Naive thymus-derived CD8-positive, alpha-beta T cell (primary cell): ENCODE results near the gene CHAF1B. TPM values are rescaled to one million over a fixed set of nuclear protein-coding genes. Genes with fewer than 3 reads are reported as not detected.
"Not testable (repeated sequence)": the region's sequence is repeated elsewhere in the genome, so short reads cannot be mapped to it uniquely, and the experiment has no call there.

Experiments used
- ATAC-seq, 2 donors: fragments of 150-1000 bp; cut with Tn5 transposase in 1 of 2; sonication (Bioruptor Pico), chemical (Tn5 transposase) in 1 of 2; 1 replicate in 1 of 2; 2 replicates in 1 of 2; pipeline ENCODE4 v1.10.0; 2021; ENCODE audit warnings: mild to moderate bottlenecking in 2 of 2, moderate library complexity in 2 of 2
- POLR2A ChIA-PET: fragments of 350-600 bp; sonication (Branson Sonifier 250); formaldehyde crosslinking; loops from one replicate; lab custom pipeline; 2021; ENCODE audit warnings: antibody characterized with exemption; lab: Charles Lee
- DNase-seq, 10 donors: peaks; one replicate each; pipeline versions ENCODE4 v3.0.0 to v3.0.0-alpha.2; 2020 to 2022
- H3K27ac Mint-ChIP-seq, 10 donors: one replicate each; pipeline ENCODE4 v1.8.0; 2020 to 2022; ENCODE audit warnings: mild to moderate bottlenecking in 10 of 10, mixed read lengths in 10 of 10, moderate library complexity in 4 of 10, inconsistent platforms in 1 of 10
- H3K27me3 Mint-ChIP-seq, 5 donors: one replicate each; pipeline ENCODE4 v1.8.0; 2021 to 2022; ENCODE audit warnings: mixed read lengths in 5 of 5
- H3K36me3 Mint-ChIP-seq, 3 donors: one replicate each; pipeline ENCODE4 v1.8.0; 2020 to 2022; ENCODE audit warnings: mixed read lengths in 3 of 3, mild to moderate bottlenecking in 2 of 3, inconsistent platforms in 1 of 3
- H3K4me1 Mint-ChIP-seq, 4 donors: one replicate each; pipeline ENCODE4 v1.8.0; 2021 to 2022; ENCODE audit warnings: mixed read lengths in 4 of 4
- H3K4me3 Mint-ChIP-seq, 10 donors: one replicate each; pipeline ENCODE4 v1.8.0; 2020 to 2022; ENCODE audit warnings: mild to moderate bottlenecking in 10 of 10, mixed read lengths in 10 of 10, moderate library complexity in 6 of 10, inconsistent platforms in 1 of 10
- H3K9me3 Mint-ChIP-seq, 9 donors: one replicate each; pipeline ENCODE4 v1.8.0; 2020 to 2022; ENCODE audit warnings: mixed read lengths in 9 of 9, mild to moderate bottlenecking in 3 of 9, inconsistent platforms in 1 of 9, moderate library complexity in 1 of 9
- polyA plus RNA-seq, 3 donors: library from polyadenylated mRNA; unstranded; fragments of 300-500 nt; fragmentation: Illumina TruSeq; gene quantifications; one replicate each; pipeline ENCODE4 v1.2.3, GENCODE V29; 2021
- total RNA-seq, 8 experiments: library from RNA in 2 of 8; stranded (reverse) in 2 of 8; gene quantifications; one replicate each; pipeline ENCODE4 v1.2.3 and lab custom pipeline; 2021 to 2026

CHAF1B gene
- 1 to 10 TPM; 1.8 to 2.6 TPM for total RNA-seq
- polyA plus RNA-seq, result 1 to 10 TPM in 1 of 3 donors, under 1 TPM in 2; 0.65 to 1.1 (median 0.74) TPM
- total RNA-seq (lab: John Stamatoyannopoulos, UW), result 3.4 to 13.7 (median 6.4) reads per million in 6 experiments

DNA sequence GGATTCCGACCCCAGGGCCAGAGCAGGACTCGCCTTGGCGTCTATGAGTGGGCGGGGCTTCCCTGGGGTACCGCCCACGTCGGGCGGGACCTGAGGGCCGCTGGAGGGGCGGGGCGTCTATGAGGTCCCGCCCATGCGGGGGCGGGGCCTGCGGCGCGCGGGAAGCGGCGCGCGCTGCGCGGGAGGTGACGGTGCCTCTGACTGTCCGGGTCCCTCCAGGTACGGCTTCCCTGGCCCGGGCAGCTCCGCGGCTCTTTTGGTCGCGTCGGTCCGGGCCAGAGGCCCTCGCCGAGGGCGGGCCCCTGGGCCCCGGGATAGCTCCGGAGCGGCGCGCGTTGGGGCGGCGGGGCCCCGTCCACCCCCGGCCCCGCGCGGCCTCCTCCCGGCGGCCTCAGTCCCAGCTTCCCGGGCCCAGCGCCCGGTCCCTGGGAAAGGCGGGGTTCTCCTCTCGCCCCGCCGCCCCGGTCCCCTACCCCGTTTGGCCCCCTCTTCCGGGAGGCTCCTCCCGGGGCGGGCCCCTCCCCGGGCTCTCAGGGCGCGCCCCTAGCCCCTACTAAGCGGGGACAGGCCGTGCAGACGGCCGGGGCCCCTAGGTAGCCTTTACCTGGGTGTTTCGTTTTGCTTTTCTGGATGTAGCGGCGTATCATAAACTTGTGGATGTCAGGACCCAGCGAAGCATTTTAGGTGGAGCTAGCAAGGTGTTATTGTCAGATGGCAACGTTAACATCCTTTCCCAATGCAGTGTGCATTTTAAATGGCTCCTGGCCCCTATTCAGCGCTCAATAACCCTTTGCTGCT is at the start of gene CHAF1B:
Gene CHAF1B (plus strand): TSS at position 160 of the 798 bp plus-strand sequence. CDS start 745 bp downstream, outside the sequence.
- POLR2A ChIA-PET, result interaction anchor here (1.2 kb wide), 1 partner anchor 65 kb away, joined by 3 read pairs; the partner anchor contains the start of gene MORC3
- DNase-seq (peak; percentile 63 to 85 (median 81)), ATAC-seq (peak; percentile 96)

DNA sequence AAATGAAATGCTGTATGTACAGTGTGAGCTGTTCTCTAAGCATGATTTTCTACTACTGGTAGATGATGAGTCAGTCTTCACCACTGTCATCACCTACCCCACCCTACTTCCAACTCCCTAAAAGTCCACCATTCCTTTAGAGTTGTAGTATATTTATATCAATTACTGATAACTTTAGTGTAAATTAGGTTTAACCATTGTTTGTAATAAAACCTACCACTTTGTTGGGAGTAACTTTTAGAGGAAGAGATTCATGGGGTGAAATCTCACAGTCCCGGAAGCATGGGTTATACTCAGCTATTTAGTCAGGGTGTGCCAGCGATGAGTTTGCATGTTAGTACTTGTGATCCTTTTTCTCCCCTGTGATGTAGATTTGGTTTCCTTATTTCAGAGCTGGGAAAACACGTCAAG is 48.1 kb upstream of the CHAF1B start:
- ATAC-seq (no peak), DNase-seq (no peak)
- Mint-ChIP-seq H3K9me3 (no peaks in the 10 kb centered on the region), H3K27me3 (no peaks in the 10 kb centered on the region), H3K27ac (peak overlapping the region in 2 of 10 donors; percentile 21 to 35), H3K36me3 (peaks cover 10 to 90% (median 12%) of the 10 kb centered on the region in 3 donors), H3K4me3 (no peak overlapping the region), H3K4me1 (peaks cover 4 to 31% (median 29%) of the 10 kb centered on the region in 4 donors)
- POLR2A ChIA-PET, result no interaction called here

More for the DNA sequence above, at the start of gene CHAF1B:
- Mint-ChIP-seq H3K9me3 (no peaks in the 10 kb centered on the region), H3K27ac (peak within 1 kb of the TSS in 6 of 10 donors; percentile 26 to 81 (median 73)), H3K4me1 (peaks cover 0 to 10% (median 6%) of the 10 kb centered on the region in 4 donors), H3K4me3 (peak within 1 kb of the TSS; percentile 73 to 87 (median 85)), H3K27me3 (no peaks in the 10 kb centered on the region), H3K36me3 (no peaks in the 10 kb centered on the region)

DNA sequence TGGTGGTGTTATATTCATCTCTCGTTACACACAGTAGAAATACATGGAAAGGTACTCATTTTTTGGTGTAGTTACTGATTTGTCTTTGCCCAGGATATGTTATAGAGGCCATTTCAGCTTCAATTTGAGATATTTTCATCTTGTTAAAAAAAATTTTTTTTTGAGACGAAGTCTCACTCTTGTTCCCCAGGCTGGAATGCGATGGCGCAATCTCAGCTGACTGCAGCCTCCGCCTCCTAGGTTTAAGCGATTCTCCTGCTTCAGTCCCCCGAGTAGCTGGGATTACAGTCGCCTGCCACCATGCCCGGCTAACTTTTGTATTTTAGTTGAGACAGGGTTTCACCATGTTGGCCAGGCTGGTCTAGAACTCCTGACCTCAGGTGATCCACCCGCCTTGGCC is 46.2 kb upstream of the CHAF1B start:
- Mint-ChIP-seq H3K27ac (peak overlapping the region in 3 of 10 donors; percentile 20 to 75 (median 21)), H3K4me3 (no peak overlapping the region), H3K36me3 (peaks cover 10 to 94% (median 13%) of the 10 kb centered on the region in 3 donors), H3K27me3 (no peaks in the 10 kb centered on the region), H3K4me1 (peaks cover 4 to 21% (median 17%) of the 10 kb centered on the region in 4 donors), H3K9me3 (no peaks in the 10 kb centered on the region)
- ATAC-seq (no peak), DNase-seq (no peak)
- POLR2A ChIA-PET, result no interaction called here

DNA sequence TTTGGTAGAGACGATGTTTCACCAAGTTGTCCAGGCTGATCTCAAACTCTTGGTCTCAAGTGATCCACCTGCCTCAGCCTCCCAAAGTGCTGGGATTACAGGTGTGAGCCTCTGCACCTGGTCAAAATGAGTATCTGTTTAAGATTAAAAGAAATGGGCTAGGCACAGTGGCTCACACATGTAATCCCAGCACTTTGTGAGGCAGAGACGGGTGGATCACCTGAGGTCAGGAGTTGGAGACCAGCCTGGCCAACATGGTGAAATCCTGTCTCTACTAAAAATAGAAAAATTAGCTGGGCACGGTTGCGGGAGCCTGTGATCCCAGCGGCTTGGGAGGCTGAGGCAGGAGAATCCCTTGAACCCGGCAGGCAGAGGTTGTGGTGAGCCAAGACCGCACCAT is 42.6 kb upstream of the CHAF1B start:
- not testable (repeated sequence) for H3K9me3 Mint-ChIP-seq, ATAC-seq, H3K4me3 Mint-ChIP-seq, DNase-seq, H3K27me3 Mint-ChIP-seq, H3K4me1 Mint-ChIP-seq, H3K27ac Mint-ChIP-seq
- peaks cover 6 to 96% (median 15%) of the 10 kb centered on the region in 3 donors for H3K36me3 Mint-ChIP-seq
- POLR2A ChIA-PET, result interaction anchor here (0.7 kb wide), 2 partner anchors 10 to 70 kb away, joined by 3 to 4 read pairs; no protein-coding TSS in a partner anchor

DNA sequence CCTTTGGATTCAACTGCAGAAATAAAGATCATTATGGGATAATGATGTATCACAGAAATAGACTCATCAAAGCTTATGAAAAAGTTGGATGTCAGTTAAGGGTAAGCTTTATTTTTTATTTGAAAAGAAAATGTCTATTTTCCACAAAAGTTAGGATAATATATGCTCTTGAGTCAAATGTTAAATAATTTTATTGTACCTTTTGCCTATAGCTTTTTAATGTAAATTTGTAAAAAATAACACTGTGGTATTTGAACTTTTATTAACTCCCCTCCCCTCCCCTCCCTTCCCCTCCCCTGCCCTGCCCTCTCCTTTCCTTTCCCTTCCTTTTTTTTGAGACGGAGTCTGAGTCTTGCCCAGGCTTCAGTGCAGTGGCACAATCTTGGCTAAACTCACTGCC is 40.3 kb upstream of the CHAF1B start:
- H3K9me3 Mint-ChIP-seq, result no peaks in the 10 kb centered on the region
- peaks cover 0 to 92% (median 15%) of the 10 kb centered on the region in 3 donors for H3K36me3 Mint-ChIP-seq
- POLR2A ChIA-PET, result interaction anchor here (1.3 kb wide), 1 partner anchor 25 kb away, joined by 5 read pairs; the partner anchor contains the start of gene MORC3
- ATAC-seq (no peak), DNase-seq (no peak)
- no peaks in the 10 kb centered on the region for H3K27me3 Mint-ChIP-seq
- H3K4me1 Mint-ChIP-seq, result peaks cover 3 to 6% (median 3%) of the 10 kb centered on the region in 4 donors
- no peak overlapping the region for H3K27ac Mint-ChIP-seq
- H3K4me3 Mint-ChIP-seq, result no peak overlapping the region

DNA sequence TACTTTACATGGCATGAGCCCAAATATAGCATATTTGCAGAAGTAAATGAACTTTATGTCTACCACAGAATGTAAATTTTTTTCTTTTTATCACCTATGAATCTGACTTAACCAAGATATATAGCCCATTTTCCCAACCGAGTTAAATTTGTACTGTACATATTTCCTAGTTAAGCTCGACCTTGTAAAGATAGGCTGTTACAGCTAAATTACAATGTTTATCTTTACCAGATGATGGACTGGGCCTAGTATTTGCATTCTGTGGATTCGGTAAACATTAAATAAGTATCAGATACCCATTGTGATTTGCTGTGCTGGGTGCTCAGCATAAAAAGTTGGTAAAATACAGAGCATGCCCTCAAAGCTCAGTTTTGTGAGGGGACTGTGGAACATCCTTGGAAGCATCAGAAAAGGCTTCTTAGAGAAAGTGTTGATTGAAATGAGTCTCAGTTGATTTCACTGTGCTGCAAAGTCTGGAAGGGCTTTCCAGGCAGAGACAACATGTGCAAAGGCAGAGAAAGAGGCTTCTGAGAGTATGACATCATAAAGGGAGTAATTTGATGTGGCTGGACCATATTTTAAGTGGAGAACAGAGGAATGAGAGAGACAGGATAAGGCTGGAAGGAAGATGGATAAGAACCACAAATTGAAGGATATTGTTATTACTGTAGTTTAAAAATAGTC is 37.8 kb upstream of the CHAF1B start:
- DNase-seq (no peak), ATAC-seq (no peak)
- Mint-ChIP-seq H3K27me3 (no peaks in the 10 kb centered on the region), H3K9me3 (no peaks in the 10 kb centered on the region), H3K4me1 (peaks cover 3 to 12% (median 6%) of the 10 kb centered on the region in 4 donors), H3K27ac (peak overlapping the region in 6 of 10 donors; percentile 2 to 64 (median 50)), H3K36me3 (peaks cover 0 to 90% (median 21%) of the 10 kb centered on the region in 3 donors), H3K4me3 (no peak overlapping the region)
- POLR2A ChIA-PET, result interaction anchor here (1.2 kb wide), 1 partner anchor 25 kb away, joined by 4 read pairs; no protein-coding TSS in a partner anchor

DNA sequence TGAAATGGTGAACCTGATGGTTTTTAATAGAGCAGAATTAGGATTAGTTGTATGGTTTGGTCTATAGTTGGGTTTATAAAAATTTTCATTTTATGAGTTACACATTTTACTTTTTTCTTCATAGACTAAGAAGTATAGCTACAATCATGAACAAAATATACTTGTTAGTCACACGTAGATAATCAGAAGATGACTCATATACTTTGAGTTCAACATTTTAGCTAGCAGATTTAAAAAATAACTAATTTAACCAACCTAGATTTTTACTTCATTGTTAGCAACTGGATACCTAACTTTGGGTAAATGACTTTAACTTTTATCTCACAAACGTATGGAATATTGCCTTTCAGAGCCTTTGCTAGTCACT is 37.2 kb upstream of the CHAF1B start:
- Mint-ChIP-seq H3K9me3 (no peaks in the 10 kb centered on the region), H3K27me3 (no peaks in the 10 kb centered on the region), H3K4me1 (peaks cover 3 to 12% (median 6%) of the 10 kb centered on the region in 4 donors), H3K4me3 (no peak overlapping the region), H3K27ac (peak overlapping the region in 4 of 10 donors; percentile 2 to 64 (median 33)), H3K36me3 (peaks cover 0 to 90% (median 21%) of the 10 kb centered on the region in 3 donors)
- POLR2A ChIA-PET, result no interaction called here
- ATAC-seq (no peak), DNase-seq (no peak)

DNA sequence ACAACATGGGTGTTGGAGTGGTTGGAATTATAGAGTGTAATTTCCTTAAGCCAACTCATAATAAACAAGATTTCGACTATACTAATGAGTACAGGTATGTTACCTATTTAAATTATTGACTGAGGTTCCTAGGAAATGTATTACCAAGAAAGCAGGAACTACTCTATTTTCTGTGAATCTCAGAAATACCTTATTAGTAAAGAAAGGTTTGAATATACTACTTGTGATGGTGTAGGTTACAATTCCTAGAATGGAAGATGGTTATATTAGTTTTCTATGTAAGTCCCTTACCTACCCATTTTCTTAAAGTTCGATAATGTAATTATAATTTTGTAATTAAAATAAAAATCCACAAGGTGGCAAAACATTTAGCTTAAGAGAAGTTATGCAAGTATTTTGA is 35.9 kb upstream of the CHAF1B start:
- POLR2A ChIA-PET, result no interaction called here
- DNase-seq (no peak), ATAC-seq (no peak)
- Mint-ChIP-seq H3K27me3 (no peaks in the 10 kb centered on the region), H3K36me3 (peaks cover 0 to 84% (median 19%) of the 10 kb centered on the region in 3 donors), H3K4me1 (peaks cover 3 to 12% (median 6%) of the 10 kb centered on the region in 4 donors), H3K4me3 (no peak overlapping the region), H3K9me3 (no peaks in the 10 kb centered on the region), H3K27ac (no peak overlapping the region)

DNA sequence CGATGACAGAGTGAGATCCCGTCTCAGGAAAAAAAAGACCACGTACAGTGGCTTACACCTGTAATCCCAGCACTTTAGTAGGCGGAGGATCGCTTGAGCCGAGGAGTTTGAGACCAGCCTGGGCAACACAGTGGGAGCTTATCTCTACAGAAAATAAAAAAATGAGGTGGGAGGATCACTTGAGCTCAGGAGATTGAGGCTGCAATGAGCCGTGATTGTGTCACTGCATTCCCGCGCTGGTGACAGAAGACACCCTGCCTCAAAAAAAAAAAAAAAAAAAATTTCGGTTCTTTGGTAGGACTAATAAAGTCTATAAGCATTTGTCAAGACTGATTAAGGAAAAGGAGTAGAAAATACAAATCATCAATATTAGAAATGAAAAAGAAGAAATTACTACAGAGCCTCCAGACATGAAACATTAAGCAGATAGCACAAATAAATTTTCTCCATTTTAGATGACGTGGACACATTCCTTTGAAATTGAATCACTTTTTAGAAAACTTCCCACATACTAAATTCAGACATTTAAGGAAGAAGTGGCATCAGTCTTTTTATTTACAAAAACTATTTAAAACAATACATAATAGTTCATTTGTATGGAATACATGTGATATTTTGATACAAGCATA is 34.8 kb upstream of the CHAF1B start:
- POLR2A ChIA-PET, result no interaction called here
- peaks cover 6 to 84% (median 19%) of the 10 kb centered on the region in 3 donors for H3K36me3 Mint-ChIP-seq
- peak overlapping the region in 3 of 10 donors; percentile 19 to 37 (median 32) for H3K27ac Mint-ChIP-seq
- no peaks in the 10 kb centered on the region for H3K27me3 Mint-ChIP-seq
- H3K4me1 Mint-ChIP-seq, result peaks cover 8 to 21% (median 12%) of the 10 kb centered on the region in 4 donors
- no peak overlapping the region for H3K4me3 Mint-ChIP-seq
- no peaks in the 10 kb centered on the region for H3K9me3 Mint-ChIP-seq
- ATAC-seq (no peak), DNase-seq (no peak)

DNA sequence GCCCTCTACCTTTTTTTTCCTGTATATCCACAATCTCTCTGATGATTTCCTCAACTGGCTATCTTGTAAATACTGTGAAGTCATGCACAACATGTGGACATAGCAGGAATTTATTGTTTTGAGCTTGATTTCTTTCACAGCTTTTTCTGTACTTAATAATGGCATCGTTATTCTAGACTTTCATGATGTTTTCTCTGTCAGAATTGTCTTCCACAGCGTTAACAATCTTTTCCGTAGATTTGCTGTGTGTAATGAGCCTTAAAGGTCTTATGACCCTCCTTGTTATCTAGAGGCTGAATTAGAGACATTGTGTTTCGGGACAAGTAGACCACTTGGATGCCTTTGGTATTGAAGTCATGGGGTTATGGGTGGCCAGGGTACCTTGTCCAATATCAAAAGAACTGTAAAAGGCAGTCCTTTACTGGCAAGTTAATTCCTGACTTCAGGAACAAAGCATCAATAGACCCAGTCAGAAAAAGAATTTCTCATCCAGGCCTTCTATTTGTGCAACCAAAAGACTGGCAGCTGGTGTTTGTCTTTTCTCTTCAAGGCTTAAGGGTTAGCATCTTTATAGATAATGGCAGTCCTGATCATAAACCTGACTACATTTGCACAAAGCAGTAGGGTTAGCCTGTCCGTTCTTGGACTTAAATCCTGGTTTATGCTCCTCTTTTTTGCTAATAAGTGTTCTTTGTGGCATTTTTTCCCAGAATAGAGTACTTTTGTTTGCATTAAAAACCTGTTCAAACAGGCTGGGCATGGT is 30.1 kb upstream of the CHAF1B start:
- DNase-seq (no peak), ATAC-seq (no peak)
- POLR2A ChIA-PET, result interaction anchor here (0.6 kb wide), 1 partner anchor 84 kb away, joined by 3 read pairs; no protein-coding TSS in a partner anchor
- Mint-ChIP-seq H3K9me3 (no peaks in the 10 kb centered on the region), H3K27me3 (no peaks in the 10 kb centered on the region), H3K4me1 (peaks cover 5 to 15% (median 9%) of the 10 kb centered on the region in 4 donors), H3K36me3 (peaks cover 6 to 73% (median 15%) of the 10 kb centered on the region in 3 donors), H3K27ac (peak overlapping the region in 6 of 10 donors; percentile 22 to 79 (median 42)), H3K4me3 (no peak overlapping the region)

DNA sequence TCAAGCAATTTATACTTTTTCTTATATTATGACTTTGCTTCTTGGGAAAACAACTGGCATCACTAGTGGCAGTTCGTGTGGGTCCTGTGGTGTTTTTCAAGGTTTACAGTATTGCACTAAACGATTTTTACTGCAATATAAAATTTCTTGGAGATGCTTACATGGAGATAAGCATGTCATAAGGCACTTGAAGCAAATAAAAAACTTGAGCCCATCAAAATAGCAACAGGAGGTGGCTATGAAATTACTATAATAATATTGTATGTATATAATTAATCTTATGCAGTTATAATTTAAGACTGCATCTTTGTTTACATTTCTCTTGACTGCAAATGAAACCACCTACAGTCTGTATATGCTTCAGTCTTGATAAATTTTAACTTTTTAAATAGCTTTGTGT is 29.3 kb upstream of the CHAF1B start:
- peaks cover 6 to 16% (median 11%) of the 10 kb centered on the region in 4 donors for H3K4me1 Mint-ChIP-seq
- H3K27ac Mint-ChIP-seq, result peak overlapping the region in 1 of 10 donors; percentile 46
- ATAC-seq (no peak), DNase-seq (no peak)
- no peaks in the 10 kb centered on the region for H3K27me3 Mint-ChIP-seq
- POLR2A ChIA-PET, result interaction anchor here (0.6 kb wide), 1 partner anchor 29 kb away, joined by 5 read pairs; no protein-coding TSS in a partner anchor
- peaks cover 10 to 73% (median 17%) of the 10 kb centered on the region in 3 donors for H3K36me3 Mint-ChIP-seq
- H3K4me3 Mint-ChIP-seq, result no peak overlapping the region
- H3K9me3 Mint-ChIP-seq, result no peaks in the 10 kb centered on the region
